Measurements from ENCODE around the gene DNAH17. TPM values are rescaled to one million over a fixed set of nuclear protein-coding genes. Genes with fewer than 3 reads are reported as not detected.

DNAH17 gene
- total and polyA plus RNA-seq, 2 of the 8 experiments (the other 6 are each of a cell fraction or from before 2014, with no cell fraction given) = 0.14 to 0.67 TPM

GRCh38 chr17:78376161-78376560 is 201.0 kb downstream of the DNAH17 start:
- POLR2A ChIA-PET (ENCODE audit: partially characterized antibody) = interaction anchor here (1.4 kb wide), 1 partner anchor 8 kb away, joined by 3 read pairs; no protein-coding TSS in a partner anchor
- H2BK20ac ChIP-seq (ENCODE audit: low read length) = no peak overlapping the region
- no peak overlapping the region for H3K4me2 ChIP-seq (ENCODE audit: insufficient read depth in 1 of 2, low read depth in 2 of 2, low read length in 2 of 2)
- H3K4me3 ChIP-seq (ENCODE audit: extremely low read depth in 1 of 4, insufficient read depth in 2 of 4, low read depth in 3 of 4, low read length in 4 of 4) = no peak overlapping the region
- H4K8ac ChIP-seq (ENCODE audit: extremely low read depth, insufficient read depth, low read length) = no peak overlapping the region
- no peak overlapping the region for H3K4ac ChIP-seq (replicated peaks; ENCODE audit: insufficient read length, low read depth, low read length)
- peaks cover 20 to 26% of the 10 kb centered on the region in 2 experiments for H3K79me2 ChIP-seq (ENCODE audit: control insufficient read depth in 1 of 2, insufficient read depth in 2 of 2, low read length in 2 of 2)
- DNase-seq (ENCODE audit: low read depth in 1 of 2, low spot score in 2 of 2) (no peak), FAIRE-seq (no peak)
- H2BK15ac ChIP-seq (ENCODE audit: low read length) = no peak overlapping the region
- no peak overlapping the region for H2AK5ac ChIP-seq (ENCODE audit: low read depth, low read length)
- H2BK5ac ChIP-seq (ENCODE audit: low read depth, low read length) = no peak overlapping the region
- peaks cover 0 to 10% of the 10 kb centered on the region in 2 experiments for H4K20me1 ChIP-seq (replicated peaks in 1 of 2; ENCODE audit: control insufficient read depth in 1 of 2, insufficient read depth in 2 of 2, low read length in 2 of 2)
- no peak overlapping the region for H3K23ac ChIP-seq (ENCODE audit: insufficient read length)
- peaks cover 0 to 3% (median 0%) of the 10 kb centered on the region in 4 experiments; a peak in 1 of 8 replicates for H3K36me3 ChIP-seq (ENCODE audit: control insufficient read depth in 2 of 4, insufficient read depth in 4 of 4, low read length in 3 of 4)
- peak overlapping the region; percentile 60 for H4K91ac ChIP-seq (replicated peaks; ENCODE audit: insufficient read length, low read length)
- H4K5ac ChIP-seq (ENCODE audit: insufficient read length, low read depth, low read length) = no peak overlapping the region
- H3K27ac ChIP-seq (ENCODE audit: low read depth, low read length) = peak overlapping the region; percentile 95; the same call in 1 of the 2 replicates
- no peak overlapping the region for H3K18ac ChIP-seq (ENCODE audit: extremely low read depth, low read length)
- H3K9ac ChIP-seq (replicated peaks in 1 of 4; ENCODE audit: extremely low read depth in 1 of 4, low read depth in 3 of 4, low read length in 3 of 4) = no peak overlapping the region
- H2AFZ ChIP-seq (ENCODE audit: low read length) = no peak overlapping the region
- H2BK120ac ChIP-seq (replicated peaks; ENCODE audit: low read depth, low read length) = peak overlapping the region; percentile 94
- no peak overlapping the region for H3K56ac ChIP-seq (replicated peaks; ENCODE audit: insufficient read length, low read depth, low read length)
- no peaks in the 10 kb centered on the region for H3K9me3 ChIP-seq (ENCODE audit: insufficient read depth in 2 of 2, low read depth in 1 of 2, low read length in 1 of 2)
- H3K23me2 ChIP-seq (ENCODE audit: low read depth, low read length) = peaks cover 7% of the 10 kb centered on the region; the same call in 1 of the 2 replicates
- CTCF ChIA-PET (ENCODE audit: partially characterized antibody) = interaction anchor here (0.8 to 20.5 kb wide), 4 partner anchors 15 to 126 kb away, joined by 3 to 257 read pairs (median 4); no protein-coding TSS in a partner anchor
- WGBS, 2 experiments (ENCODE audit: extremely low coverage in 1 of 2, insufficient coverage in 1 of 2, insufficient read length in 1 of 2, insufficient replicate concordance in 2 of 2, low coverage in 1 of 2, low lambda C conversion rate in 2 of 2, missing lambda C conversion rate in 1 of 2) = 88% methylated on average over 5 of the region's 5 CpGs; no CpG with 5 or more reads in 1 of the 2 experiments
- H3K79me1 ChIP-seq (ENCODE audit: low read depth, low read length) = peaks cover 3% of the 10 kb centered on the region; the same call in 1 of the 2 replicates
- H3K4me1 ChIP-seq (replicated peaks in 1 of 4; ENCODE audit: control insufficient read depth in 3 of 4, insufficient read depth in 4 of 4, low read length in 3 of 4) = peaks cover 23 to 37% (median 31%) of the 10 kb centered on the region in 4 experiments
- no peak overlapping the region for H2BK12ac ChIP-seq (ENCODE audit: low read depth, low read length)
- no peaks in the 10 kb centered on the region for H3K27me3 ChIP-seq (replicated peaks in 1 of 4; ENCODE audit: control insufficient read depth in 3 of 4, extremely low read depth in 1 of 4, insufficient read depth in 3 of 4, low read length in 3 of 4)
- TF ChIP-seq SIX5 (IDR thresholded peaks at IDR 0.05; ENCODE audit: low read depth, low read length) = no peak
- H3K14ac ChIP-seq (ENCODE audit: insufficient read length) = no peak overlapping the region
